Panc1 (cell line): ENCODE measurements around the gene IFNB1. TPM values are rescaled to one million over a fixed set of nuclear protein-coding genes. Genes with fewer than 3 reads are reported as not detected.

Experiments used
- ATAC-seq: fragments of 200-7000 bp; cut with Tn5 transposase; 2 replicates; pipeline ENCODE4 v1.9.1; 2020; ENCODE audit warnings: mild to moderate bottlenecking, moderate library complexity
- BruUV-seq: library from RNA; stranded (reverse); fragments of 400-500 nt; replicated peaks from 2 replicates; lab custom pipeline; 2021; lab: Mats Ljungman, UMichigan
- CTCF ChIA-PET: fragments of 300-600 bp; sonication (Branson Sonifier 250); formaldehyde crosslinking; loops from one replicate; lab custom pipeline; 2022; ENCODE audit warnings: antibody characterized with exemption; lab: Charles Lee
- POLR2A ChIA-PET: fragments of 300-600 bp; sonication (Branson Sonifier 250); formaldehyde crosslinking; loops from one replicate; lab custom pipeline; 2022; ENCODE audit warnings: antibody characterized with exemption; lab: Charles Lee
- DNase-seq: peaks from one replicate; pipeline ENCODE4 v3.0.0-alpha.2; 2010; ENCODE audit warnings: low read depth, low spot score
- H3K27ac ChIP-seq: 2 replicates; pipeline ENCODE4 v1.5.1; 2011; ENCODE audit warnings: mild to moderate bottlenecking, low read length, inconsistent platforms
- H3K27me3 ChIP-seq: fragments of 200-500 bp; sonication (Bioruptor generic); 2 replicates; pipeline ENCODE4 v1.6.0; 2014; ENCODE audit warnings: low read length, inconsistent platforms; ENCODE audit not compliant: control insufficient read depth, insufficient read depth
- H3K36me3 ChIP-seq: fragments of 200-500 bp; sonication (Bioruptor generic); 2 replicates; pipeline ENCODE4 v1.5.1; 2014; ENCODE audit warnings: inconsistent platforms, mild to moderate bottlenecking, low read length, moderate library complexity; ENCODE audit not compliant: control insufficient read depth, insufficient read depth
- H3K4me1 ChIP-seq: 2 replicates; pipeline ENCODE4 v1.5.1; 2011; ENCODE audit warnings: inconsistent platforms, mild to moderate bottlenecking, low read length, moderate library complexity; ENCODE audit not compliant: control insufficient read depth, insufficient read depth
- H3K4me3 ChIP-seq, 2 experiments: 2 replicates each; pipeline ENCODE4 v1.5.1; 2011 to 2012; ENCODE audit warnings: low read depth in 2 of 2, low read length in 2 of 2, mild to moderate bottlenecking in 2 of 2, inconsistent platforms in 1 of 2, moderate library complexity in 1 of 2
- H3K9me3 ChIP-seq: fragments of 200-500 bp; sonication (Bioruptor generic); 2 replicates; pipeline ENCODE4 v1.5.1; 2014; ENCODE audit warnings: low read depth, mild to moderate bottlenecking, inconsistent platforms, low read length, moderate library complexity; ENCODE audit not compliant: control insufficient read depth, insufficient read depth
- CTCF ChIP-seq: fragments of 450-650 bp; IDR thresholded peaks from 2 replicates; pipeline ENCODE4 v1.5.1; 2017; ENCODE audit warnings: mild to moderate bottlenecking
- POLR2AphosphoS5 ChIP-seq: IDR thresholded peaks from 2 replicates; pipeline ENCODE4 v1.6.1; 2012; ENCODE audit warnings: mild to moderate bottlenecking, low read depth, low read length, moderate library complexity
- REST ChIP-seq, 2 experiments: IDR thresholded peaks; 2 replicates each; pipeline ENCODE4 v1.6.1; 2011 to 2012; ENCODE audit warnings: low read depth in 2 of 2, control low read depth in 1 of 2, low read length in 1 of 2, mild to moderate bottlenecking in 1 of 2, moderate library complexity in 1 of 2; ENCODE audit not compliant: insufficient read depth in 1 of 2
- SIN3A ChIP-seq: IDR thresholded peaks from 2 replicates; pipeline ENCODE4 v1.6.1; 2012; ENCODE audit warnings: low read depth, mild to moderate bottlenecking, low read length, moderate library complexity, borderline replicate concordance; ENCODE audit not compliant: insufficient read depth
- TCF7L2 ChIP-seq: IDR thresholded peaks from 2 replicates; pipeline ENCODE4 v1.6.1; 2011; ENCODE audit warnings: mild to moderate bottlenecking, low read depth, low read length, inconsistent platforms
- in situ Hi-C: cut with HindIII; loops from 2 replicates; pipeline ENCODE4 v1.10.0; 2016; ENCODE audit warnings: low sequenced_read_pairs, low pct_unique_long_range_greater_than_20kb
- intact Hi-C: fragments of 100-400 bp; cut with micrococcal nuclease; formaldehyde crosslinking; loops from one replicate; pipeline ENCODE4 v1.10.0; 2022; ENCODE audit not compliant: unreplicated experiment
- total RNA-seq: library from RNA; stranded (reverse); gene quantifications from one replicate; pipeline ENCODE4 v1.2.1, GENCODE V29; 2021; ENCODE audit not compliant: unreplicated experiment

IFNB1 gene
- total RNA-seq, 1 experiment from 2014 or later: not detected

- CTCF ChIA-PET: no interaction called here
These were observed 8.8 kb upstream of the IFNB1 start for GRCh38 chr9:21086538-21086937.

GRCh38 chr9:21085005-21085404 lies 7.3 kb upstream of the IFNB1 start:
- POLR2A ChIA-PET: no interaction called here
- no peak overlapping the region for H3K27ac ChIP-seq
- no peaks in the 10 kb centered on the region for H3K27me3 ChIP-seq
- ATAC-seq: no peak
- no peaks in the 10 kb centered on the region for H3K9me3 ChIP-seq
- no TSS peak for BruUV-seq
- TF ChIP-seq CTCF: no peak
- in situ Hi-C loops: no loop called here
- no peak overlapping the region for H3K4me3 ChIP-seq
- CTCF ChIA-PET: no interaction called here
- DNase-seq: no peak
- H3K4me1 ChIP-seq: no peaks in the 10 kb centered on the region
- intact Hi-C loops: no loop called here
- H3K36me3 ChIP-seq: no peaks in the 10 kb centered on the region

More at GRCh38 chr9:21086538-21086937, 8.8 kb upstream of the IFNB1 start:
- intact Hi-C loops (no loop called here), in situ Hi-C loops (no loop called here)
- no peaks in the 10 kb centered on the region for H3K27me3 ChIP-seq
- no peak for DNase-seq
- H3K4me3 ChIP-seq: no peak overlapping the region
- H3K36me3 ChIP-seq: no peaks in the 10 kb centered on the region
- no TSS peak for BruUV-seq
- TF ChIP-seq POLR2AphosphoS5: no peak
- H3K9me3 ChIP-seq: no peaks in the 10 kb centered on the region
- no peaks in the 10 kb centered on the region for H3K4me1 ChIP-seq
- H3K27ac ChIP-seq: no peak overlapping the region
- POLR2A ChIA-PET: no interaction called here
- no peak for ATAC-seq

- no TSS peak for BruUV-seq
- no peak for DNase-seq
- CTCF ChIA-PET: no interaction called here
- H3K9me3 ChIP-seq: no peaks in the 10 kb centered on the region
- no peak for ATAC-seq
- POLR2A ChIA-PET: no interaction called here
- H3K4me3 ChIP-seq: no peak overlapping the region
- intact Hi-C loops: no loop called here
- in situ Hi-C loops: no loop called here
- H3K36me3 ChIP-seq: no peaks in the 10 kb centered on the region
- H3K27ac ChIP-seq: no peak overlapping the region
- TF ChIP-seq REST (IDR thresholded peaks at IDR 0.05; ENCODE audit: insufficient read depth in 1 of 2, low read depth in 2 of 2, low read length in 1 of 2) (no peak), SIN3A (no peak), TCF7L2 (no peak), POLR2AphosphoS5 (no peak), CTCF (no peak)
- H3K4me1 ChIP-seq: no peaks in the 10 kb centered on the region
- no peaks in the 10 kb centered on the region for H3K27me3 ChIP-seq
These were observed 6.6 kb upstream of the IFNB1 start for GRCh38 chr9:21084242-21084850.
